Esophagus muscularis mucosa (tissue), 3 donors: Measurements from ENCODE around the gene ZC3H15.

Experiments used
- POLR2A ChIP-seq: fragments of 450-650 bp; IDR thresholded peaks from one replicate; pipeline ENCODE4 v1.6.1; 2017; ENCODE audit warnings: antibody characterized with exemption, moderate library complexity, mild to moderate bottlenecking, low read depth
- TF ChIP-seq, protein P1 (sequence below), 3 experiments: fragments of 200-600 bp in 2 of 3; fragments of 450-650 bp in 1 of 3; sonication (generic) in 2 of 3; IDR thresholded peaks; one replicate each; pipeline ENCODE4 v1.5.1; 2017 to 2019; ENCODE audit warnings: antibody characterized with exemption in 3 of 3, mild to moderate bottlenecking in 2 of 3, moderate library complexity in 1 of 3

- TF ChIP-seq, protein P1, sequence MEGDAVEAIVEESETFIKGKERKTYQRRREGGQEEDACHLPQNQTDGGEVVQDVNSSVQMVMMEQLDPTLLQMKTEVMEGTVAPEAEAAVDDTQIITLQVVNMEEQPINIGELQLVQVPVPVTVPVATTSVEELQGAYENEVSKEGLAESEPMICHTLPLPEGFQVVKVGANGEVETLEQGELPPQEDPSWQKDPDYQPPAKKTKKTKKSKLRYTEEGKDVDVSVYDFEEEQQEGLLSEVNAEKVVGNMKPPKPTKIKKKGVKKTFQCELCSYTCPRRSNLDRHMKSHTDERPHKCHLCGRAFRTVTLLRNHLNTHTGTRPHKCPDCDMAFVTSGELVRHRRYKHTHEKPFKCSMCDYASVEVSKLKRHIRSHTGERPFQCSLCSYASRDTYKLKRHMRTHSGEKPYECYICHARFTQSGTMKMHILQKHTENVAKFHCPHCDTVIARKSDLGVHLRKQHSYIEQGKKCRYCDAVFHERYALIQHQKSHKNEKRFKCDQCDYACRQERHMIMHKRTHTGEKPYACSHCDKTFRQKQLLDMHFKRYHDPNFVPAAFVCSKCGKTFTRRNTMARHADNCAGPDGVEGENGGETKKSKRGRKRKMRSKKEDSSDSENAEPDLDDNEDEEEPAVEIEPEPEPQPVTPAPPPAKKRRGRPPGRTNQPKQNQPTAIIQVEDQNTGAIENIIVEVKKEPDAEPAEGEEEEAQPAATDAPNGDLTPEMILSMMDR (IDR thresholded peaks at IDR 0.05): no peak
- TF ChIP-seq POLR2A: no peak
Measured at GRCh38 chr2:186554850-186555671, 69.0 kb downstream of the ZC3H15 start.
